ENCODE data around the gene HSPA12B. TPM values are rescaled to one million over a fixed set of nuclear protein-coding genes. Genes with fewer than 3 reads are reported as not detected.

The HSPA12B gene
- total and polyA plus RNA-seq, 7 donors, result 0.69 to 10.5 (median 6.1) TPM

DNA sequence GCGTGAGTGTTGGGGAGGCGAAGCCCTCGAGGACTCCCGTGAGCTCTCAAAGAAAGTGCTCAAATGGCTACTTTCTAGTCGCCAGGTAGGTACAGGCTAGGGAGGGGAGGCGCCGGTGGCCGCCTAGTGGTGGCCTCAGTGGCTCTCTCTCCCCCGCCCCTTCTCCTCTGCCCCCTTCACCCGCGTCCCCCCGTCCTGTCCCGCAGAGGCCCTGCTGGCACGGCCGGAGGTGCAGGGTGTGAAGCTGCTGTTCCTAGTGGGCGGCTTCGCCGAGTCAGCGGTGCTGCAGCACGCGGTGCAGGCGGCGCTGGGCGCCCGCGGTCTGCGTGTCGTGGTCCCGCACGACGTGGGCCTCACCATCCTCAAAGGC is 18.8 kb downstream of the HSPA12B start:
- Histone ChIP-seq H3K27me3 (peaks cover 0 to 11% (median 0%) of the 10 kb centered on the region in 3 donors), H3K36me3 (peaks cover 0 to 50% (median 15%) of the 10 kb centered on the region in 4 donors), H3K9me3 (no peaks in the 10 kb centered on the region), H3K4me1 (peaks cover 0 to 21% (median 8%) of the 10 kb centered on the region in 4 donors), H3K4me3 (peak overlapping the region in 1 of 4 donors; percentile 44), H3K27ac (no peak overlapping the region)
- peak; percentile 65 for DNase-seq
- WGBS, 2 donors, result 41 to 67% methylated on average over 31 of the region's 31 CpGs
- TF ChIP-seq POLR2A (IDR thresholded peaks at IDR 0.05) (no peak), EP300 (IDR thresholded peaks at IDR 0.05) (no peak), POLR2AphosphoS5 (IDR thresholded peaks at IDR 0.05) (no peak)
- TF ChIP-seq, protein P1, sequence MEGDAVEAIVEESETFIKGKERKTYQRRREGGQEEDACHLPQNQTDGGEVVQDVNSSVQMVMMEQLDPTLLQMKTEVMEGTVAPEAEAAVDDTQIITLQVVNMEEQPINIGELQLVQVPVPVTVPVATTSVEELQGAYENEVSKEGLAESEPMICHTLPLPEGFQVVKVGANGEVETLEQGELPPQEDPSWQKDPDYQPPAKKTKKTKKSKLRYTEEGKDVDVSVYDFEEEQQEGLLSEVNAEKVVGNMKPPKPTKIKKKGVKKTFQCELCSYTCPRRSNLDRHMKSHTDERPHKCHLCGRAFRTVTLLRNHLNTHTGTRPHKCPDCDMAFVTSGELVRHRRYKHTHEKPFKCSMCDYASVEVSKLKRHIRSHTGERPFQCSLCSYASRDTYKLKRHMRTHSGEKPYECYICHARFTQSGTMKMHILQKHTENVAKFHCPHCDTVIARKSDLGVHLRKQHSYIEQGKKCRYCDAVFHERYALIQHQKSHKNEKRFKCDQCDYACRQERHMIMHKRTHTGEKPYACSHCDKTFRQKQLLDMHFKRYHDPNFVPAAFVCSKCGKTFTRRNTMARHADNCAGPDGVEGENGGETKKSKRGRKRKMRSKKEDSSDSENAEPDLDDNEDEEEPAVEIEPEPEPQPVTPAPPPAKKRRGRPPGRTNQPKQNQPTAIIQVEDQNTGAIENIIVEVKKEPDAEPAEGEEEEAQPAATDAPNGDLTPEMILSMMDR (IDR thresholded peaks at IDR 0.05), result no peak
- intact Hi-C loops (cut with DNase I), result loop anchor here (10.0 kb wide), 1 partner anchor 334 kb away; no protein-coding TSS in a partner anchor

DNA sequence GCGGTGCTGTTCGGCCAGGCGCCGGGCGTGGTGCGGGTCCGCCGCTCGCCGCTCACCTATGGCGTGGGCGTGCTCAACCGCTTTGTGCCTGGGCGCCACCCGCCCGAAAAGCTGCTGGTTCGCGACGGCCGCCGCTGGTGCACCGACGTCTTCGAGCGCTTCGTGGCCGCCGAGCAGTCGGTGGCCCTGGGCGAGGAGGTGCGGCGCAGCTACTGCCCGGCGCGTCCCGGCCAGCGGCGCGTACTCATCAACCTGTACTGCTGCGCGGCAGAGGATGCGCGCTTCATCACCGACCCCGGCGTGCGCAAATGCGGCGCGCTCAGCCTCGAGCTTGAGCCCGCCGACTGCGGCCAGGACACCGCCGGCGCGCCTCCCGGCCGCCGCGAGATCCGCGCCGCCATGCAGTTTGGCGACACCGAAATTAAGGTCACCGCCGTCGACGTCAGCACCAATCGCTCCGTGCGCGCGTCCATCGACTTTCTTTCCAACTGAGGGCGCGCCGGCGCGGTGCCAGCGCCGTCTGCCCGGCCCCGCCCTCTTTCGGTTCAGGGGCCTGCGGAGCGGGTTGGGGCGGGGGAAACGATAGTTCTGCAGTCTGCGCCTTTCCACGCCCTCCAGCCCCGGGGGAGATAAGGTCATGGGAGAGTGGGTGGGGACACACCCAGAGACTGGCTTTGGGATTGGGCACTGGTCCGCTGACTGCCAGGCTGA is 19.3 kb downstream of the HSPA12B start:
- H3K9me3 ChIP-seq, result no peaks in the 10 kb centered on the region
- peak overlapping the region in 3 of 4 donors; percentile 17 to 48 (median 41) for H3K27ac ChIP-seq
- intact Hi-C loops (cut with DNase I), result loop anchor here (2.0 to 10.0 kb wide), 2 partner anchors 69 to 333 kb away; partner anchors contain the start of gene AP5S1
- TF ChIP-seq POLR2AphosphoS5 (IDR thresholded peaks at IDR 0.05) (peak in 1 of 4 donors; percentile 8), EP300 (IDR thresholded peaks at IDR 0.05) (no peak), POLR2A (IDR thresholded peaks at IDR 0.05) (no peak)
- TF ChIP-seq, protein P1 (IDR thresholded peaks at IDR 0.05), result no peak
- WGBS, 2 donors, result 16 to 48% methylated on average over 95 of the region's 95 CpGs
- H3K27me3 ChIP-seq, result peaks cover 0 to 11% (median 0%) of the 10 kb centered on the region in 3 donors
- H3K4me1 ChIP-seq, result peaks cover 0 to 21% (median 8%) of the 10 kb centered on the region in 4 donors
- DNase-seq, result peak; percentile 80
- peaks cover 0 to 55% (median 16%) of the 10 kb centered on the region in 4 donors for H3K36me3 ChIP-seq
- peak overlapping the region; percentile 17 to 44 (median 38) for H3K4me3 ChIP-seq

DNA sequence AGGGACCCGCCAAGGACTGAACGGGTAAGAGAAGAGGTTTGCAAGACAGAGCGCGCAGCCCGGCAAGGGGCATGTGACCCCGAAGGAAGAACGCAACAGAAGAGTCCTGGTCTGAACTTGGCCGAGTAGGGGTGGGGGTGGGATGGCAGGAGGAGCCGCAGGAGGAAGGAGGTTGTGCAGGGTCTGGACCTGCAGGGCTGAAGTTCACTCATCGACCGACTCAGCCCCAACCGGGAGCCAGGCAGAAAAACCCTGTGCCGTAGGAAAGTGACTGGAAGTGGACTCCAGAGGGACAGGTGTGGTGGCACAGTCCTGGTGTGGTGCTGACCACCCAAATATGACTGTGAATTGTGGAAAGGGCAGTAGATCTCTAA is 19.9 kb downstream of the HSPA12B start:
- TF ChIP-seq EP300 (IDR thresholded peaks at IDR 0.05) (no peak), POLR2AphosphoS5 (IDR thresholded peaks at IDR 0.05) (no peak), POLR2A (IDR thresholded peaks at IDR 0.05) (no peak)
- TF ChIP-seq, protein P1 (IDR thresholded peaks at IDR 0.05), result no peak
- Histone ChIP-seq H3K4me3 (peak overlapping the region in 3 of 4 donors; percentile 35 to 44 (median 40)), H3K4me1 (peaks cover 0 to 21% (median 8%) of the 10 kb centered on the region in 4 donors), H3K27me3 (peaks cover 0 to 11% (median 0%) of the 10 kb centered on the region in 3 donors), H3K9me3 (no peaks in the 10 kb centered on the region), H3K36me3 (peaks cover 0 to 61% (median 16%) of the 10 kb centered on the region in 4 donors), H3K27ac (peak overlapping the region; percentile 9 to 48 (median 29))
- DNase-seq, result no peak
- intact Hi-C loops (cut with DNase I), result loop anchor here (2.0 to 10.0 kb wide), 2 partner anchors 68 to 332 kb away; partner anchors contain the start of gene AP5S1
- 17 to 41% methylated on average over 13 of the region's 13 CpGs for WGBS, 2 donors

DNA sequence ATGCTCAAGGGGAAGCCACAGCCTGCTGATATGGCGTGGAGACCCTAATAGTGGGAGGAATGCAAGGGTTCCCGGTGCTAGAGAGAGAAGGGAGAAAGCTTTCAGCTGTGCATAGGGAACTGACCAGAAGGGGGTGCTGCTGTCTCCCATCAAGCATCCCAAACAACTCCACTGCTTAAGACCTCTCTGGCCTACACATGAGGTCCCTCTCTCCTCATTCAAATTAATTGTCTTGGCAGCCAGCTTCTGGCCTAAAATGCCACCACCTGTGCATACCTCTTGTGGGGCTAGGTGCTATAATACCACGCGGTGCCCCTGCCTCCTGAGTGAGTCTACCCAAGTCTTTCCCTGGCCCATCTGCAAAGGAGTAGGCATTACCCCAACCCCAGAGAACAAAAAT is 20.6 kb downstream of the HSPA12B start:
- Histone ChIP-seq H3K36me3 (peaks cover 0 to 68% (median 18%) of the 10 kb centered on the region in 4 donors), H3K9me3 (no peaks in the 10 kb centered on the region), H3K4me1 (peaks cover 0 to 21% (median 8%) of the 10 kb centered on the region in 4 donors), H3K4me3 (no peak overlapping the region), H3K27ac (peak overlapping the region in 2 of 4 donors; percentile 21 to 48), H3K27me3 (peaks cover 0 to 11% (median 0%) of the 10 kb centered on the region in 3 donors)
- 46% methylated on average over 4 of the region's 4 CpGs for WGBS, 2 donors
- TF ChIP-seq POLR2A (IDR thresholded peaks at IDR 0.05) (no peak), POLR2AphosphoS5 (IDR thresholded peaks at IDR 0.05) (no peak), EP300 (IDR thresholded peaks at IDR 0.05) (no peak)
- TF ChIP-seq, protein P1 (IDR thresholded peaks at IDR 0.05), result peak; percentile 55 to 79 (median 74)
- intact Hi-C loops (cut with DNase I), result loop anchor here (1.0 to 10.0 kb wide), 3 partner anchors 28 to 332 kb away; partner anchors contain the start of genes AP5S1 and SPEF1
- peak; percentile 85 for DNase-seq
